ENCODE data around the gene ZHX3.

Gene ZHX3

GRCh38 chr20:41168281-41169161 lies 149.0 kb downstream of the ZHX3 start:
- DNase-seq = no peak

DNA sequence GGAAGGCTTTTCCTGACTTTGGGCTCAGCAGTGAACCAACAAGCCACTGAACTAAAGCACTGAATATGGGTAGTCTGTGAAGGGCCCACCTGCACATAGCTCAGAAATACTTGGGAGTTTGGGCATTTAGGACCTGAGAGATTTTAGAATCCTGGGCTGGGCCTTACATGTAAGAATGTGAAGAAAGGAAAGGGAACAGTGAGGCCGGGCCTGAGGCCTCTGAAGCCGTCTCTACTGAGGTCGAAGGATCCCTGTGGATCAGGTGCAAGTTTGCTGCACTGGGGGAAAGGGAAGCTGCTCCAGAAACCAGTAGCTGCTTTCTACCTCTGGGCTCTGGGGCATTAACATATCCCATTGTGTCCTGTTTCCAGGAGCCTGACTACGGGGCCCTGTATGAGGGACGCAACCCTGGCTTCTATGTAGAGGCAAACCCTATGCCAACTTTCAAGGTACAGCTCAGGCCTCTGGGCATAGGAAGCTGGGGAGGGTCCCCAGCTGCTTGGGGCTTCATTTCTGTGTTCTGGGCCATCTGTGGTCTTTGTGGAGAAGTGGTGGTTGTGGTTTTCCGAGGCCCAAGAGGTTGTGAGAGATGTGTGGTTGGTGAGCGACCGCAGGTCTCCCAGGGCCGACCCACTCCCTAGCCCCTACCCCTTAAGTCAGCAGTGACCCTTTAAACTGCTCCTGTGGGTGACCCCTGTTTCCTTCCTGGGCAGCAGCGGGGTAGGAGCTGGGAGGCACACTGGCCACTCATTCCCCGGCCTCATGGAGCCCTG lies 149.9 kb downstream of the ZHX3 start:
- no peak for DNase-seq

DNA sequence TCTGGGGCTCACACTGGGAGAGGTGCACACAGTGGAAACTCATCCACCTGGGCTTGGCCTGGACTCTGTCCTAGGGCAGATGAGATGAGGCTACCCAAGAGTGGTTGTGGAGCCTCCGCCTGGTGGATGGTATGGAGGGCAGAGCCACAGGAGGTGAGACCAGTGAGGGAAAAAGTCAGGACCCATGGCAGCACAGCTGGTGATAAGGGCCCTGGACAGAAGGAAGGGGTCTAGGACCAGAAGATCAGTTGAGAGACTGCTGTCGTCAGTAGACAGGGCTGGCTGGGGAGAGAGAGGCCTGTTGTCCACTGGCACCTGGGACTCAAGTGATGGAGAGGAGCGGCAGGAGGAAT lies 150.4 kb downstream of the ZHX3 start:
- DNase-seq = no peak

GRCh38 chr20:41166201-41167117 lies 151.1 kb downstream of the ZHX3 start:
- DNase-seq = no peak

DNA sequence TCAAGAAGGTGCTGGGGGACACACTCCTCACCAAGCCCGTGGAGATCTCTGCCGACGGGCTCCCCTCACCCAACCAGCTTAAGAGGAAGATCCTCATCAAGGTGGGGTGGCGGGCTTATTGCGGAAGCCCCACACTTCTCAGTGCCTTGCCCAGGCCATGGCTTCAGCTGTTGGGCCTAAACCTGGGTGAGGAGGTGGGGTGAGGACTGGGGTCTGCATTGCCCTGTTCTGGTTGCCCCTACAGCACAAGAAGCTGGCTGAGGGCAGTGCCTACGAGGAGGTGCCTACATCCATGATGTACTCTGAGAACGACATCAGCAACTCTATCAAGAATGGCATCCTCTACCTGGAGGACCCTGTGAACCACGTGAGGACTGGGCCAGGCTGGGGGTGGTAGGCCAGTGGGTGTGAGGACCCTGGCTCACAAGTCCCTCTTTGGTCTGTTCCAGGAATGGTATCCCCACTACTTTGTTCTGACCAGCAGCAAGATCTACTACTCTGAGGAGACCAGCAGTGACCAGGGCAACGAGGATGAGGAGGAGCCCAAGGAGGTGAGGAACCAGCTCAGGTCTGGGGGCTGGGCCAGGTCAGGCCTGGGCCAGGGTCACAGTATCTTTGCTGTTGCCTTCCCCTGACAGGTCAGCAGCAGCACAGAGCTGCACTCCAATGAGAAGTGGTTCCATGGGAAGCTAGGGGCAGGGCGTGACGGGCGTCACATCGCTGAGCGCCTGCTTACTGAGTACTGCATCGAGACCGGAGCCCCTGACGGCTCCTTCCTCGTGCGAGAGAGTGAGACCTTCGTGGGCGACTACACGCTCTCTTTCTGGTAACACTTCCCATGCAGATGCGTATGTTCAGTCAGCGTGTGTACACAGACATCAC lies 152.3 kb downstream of the ZHX3 start:
- no peak for DNase-seq

GRCh38 chr20:41163821-41164220 lies 153.7 kb downstream of the ZHX3 start:
- no peak for DNase-seq

- no peak for DNase-seq
Measured at GRCh38 chr20:41162396-41162795, 155.1 kb downstream of the ZHX3 start.

GRCh38 chr20:41161886-41162285 lies 155.6 kb downstream of the ZHX3 start:
- no peak for DNase-seq

DNA sequence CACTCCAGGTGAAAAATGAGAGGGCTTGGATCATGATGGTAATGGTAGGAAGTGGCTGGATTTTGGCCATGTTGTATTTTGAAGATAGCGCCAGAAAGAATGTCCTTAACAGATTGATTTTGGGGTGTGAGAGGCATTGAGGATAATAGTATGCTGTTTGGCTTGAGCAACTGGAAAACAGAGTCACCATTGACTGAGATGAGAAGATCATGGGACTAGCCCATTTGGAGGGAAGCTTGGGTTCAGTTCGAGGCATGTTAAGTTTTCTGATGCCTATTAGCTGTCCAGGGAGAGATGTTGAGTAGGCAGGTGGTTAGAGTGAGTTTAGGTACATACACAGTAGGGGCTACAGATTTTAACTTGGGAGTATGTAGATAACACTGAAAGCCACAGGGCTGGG lies 156.8 kb downstream of the ZHX3 start:
- no peak for DNase-seq

- DNase-seq = no peak
Measured at GRCh38 chr20:41159547-41159946, 158.0 kb downstream of the ZHX3 start.

DNA sequence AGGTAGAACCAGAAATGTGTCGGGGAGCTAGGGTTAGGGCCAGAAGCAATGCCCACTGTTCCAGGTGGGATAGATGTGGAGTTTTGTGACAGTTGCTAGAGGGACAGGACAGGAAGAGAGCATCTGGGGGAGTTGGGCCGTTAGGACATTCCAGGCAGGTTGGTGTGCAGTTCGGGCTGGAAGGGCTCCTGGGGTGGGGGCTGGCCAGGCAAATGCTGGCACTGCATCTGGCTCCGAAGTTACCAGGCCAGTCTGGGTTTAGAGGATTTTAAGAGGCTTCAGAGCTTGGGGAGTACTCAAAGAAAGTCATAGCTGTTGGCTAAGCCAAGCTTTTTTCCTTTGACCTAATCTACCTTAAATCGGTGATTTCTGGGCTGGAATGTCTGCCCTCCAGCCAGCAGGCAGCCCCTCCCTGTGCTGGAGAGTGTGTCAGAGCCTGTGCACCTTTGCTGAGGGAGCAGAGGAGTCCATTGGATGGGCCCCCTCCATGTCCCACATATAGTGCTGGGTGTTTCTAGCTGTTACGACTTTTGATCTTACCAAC lies 159.4 kb downstream of the ZHX3 start:
- DNase-seq = no peak

DNA sequence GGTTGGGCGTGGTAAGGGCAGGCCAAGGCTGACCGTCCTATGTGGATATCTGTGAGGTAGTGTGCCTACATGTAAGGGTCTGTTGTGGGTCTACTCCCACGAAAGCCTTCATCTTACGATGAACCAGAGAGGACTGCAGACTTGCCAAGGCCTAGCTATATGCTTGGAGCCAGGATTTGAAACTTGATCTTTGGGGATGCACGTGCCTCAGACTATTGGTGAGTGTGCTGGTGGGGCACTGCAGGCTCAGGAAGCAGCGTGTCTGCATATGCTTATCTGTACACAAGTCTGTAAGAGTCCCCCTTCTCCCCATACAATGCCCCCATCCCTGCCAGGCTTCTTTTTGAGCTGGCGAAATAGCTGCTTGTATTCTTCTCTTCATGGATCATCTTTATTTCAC lies 162.3 kb downstream of the ZHX3 start:
- DNase-seq = no peak

GRCh38 chr20:41154436-41155176 lies 162.9 kb downstream of the ZHX3 start:
- no peak for DNase-seq

DNA sequence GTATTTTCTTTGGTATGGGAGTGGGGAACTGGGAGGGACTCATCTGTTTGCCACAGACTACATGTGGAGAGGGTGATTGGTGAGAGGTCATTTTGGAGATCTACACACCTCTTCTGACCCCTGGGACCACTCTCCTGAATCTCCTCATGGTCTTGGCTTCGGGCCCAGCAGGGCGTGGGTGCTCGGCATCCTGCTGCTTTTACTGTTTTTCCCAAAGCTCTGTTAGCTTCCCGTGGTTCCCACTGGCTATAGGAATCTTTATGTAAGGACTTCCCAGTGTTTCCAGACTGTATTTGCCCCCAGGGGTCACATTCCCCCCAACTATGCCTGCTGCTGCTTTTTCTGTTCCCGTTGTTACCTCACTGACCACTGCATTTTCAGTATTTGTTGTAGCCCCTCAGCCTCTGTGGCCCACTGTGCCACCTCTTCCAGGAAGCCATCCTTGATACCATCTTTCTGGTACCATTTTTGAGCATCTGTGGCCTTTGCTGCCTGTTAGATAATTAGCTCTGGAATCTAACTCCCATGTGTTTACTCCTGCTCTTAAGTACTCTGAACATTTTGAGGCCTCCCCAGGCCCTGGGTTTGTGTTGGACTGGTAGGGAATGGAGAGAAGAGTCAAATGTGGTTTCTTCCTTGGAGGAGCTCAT lies 165.3 kb downstream of the ZHX3 start:
- DNase-seq = no peak

- no peak for DNase-seq
Measured at GRCh38 chr20:41151134-41151869, 166.2 kb downstream of the ZHX3 start.

GRCh38 chr20:41150664-41151063 lies 166.9 kb downstream of the ZHX3 start:
- no peak for DNase-seq

GRCh38 chr20:41148942-41149341 lies 168.6 kb downstream of the ZHX3 start:
- no peak for DNase-seq

GRCh38 chr20:41147767-41148191 lies 169.8 kb downstream of the ZHX3 start:
- no peak for DNase-seq

GRCh38 chr20:41145821-41146620 lies 171.5 kb downstream of the ZHX3 start:
- no peak for DNase-seq

Measured in SHP77 (cell line).